BJ (cell line): Measurements from ENCODE around the gene GTF2IRD1. TPM values are rescaled to one million over a fixed set of nuclear protein-coding genes. Genes with fewer than 3 reads are reported as not detected.

Source experiments
- CTCF ChIA-PET: fragments of 350-600 bp; formaldehyde crosslinking; extraction: SDS; loops from one replicate; lab custom pipeline; 2021; ENCODE audit warnings: antibody characterized with exemption, inconsistent platforms; lab: Yijun Ruan, JAX
- POLR2A ChIA-PET: fragments of 300-600 bp; sonication (Branson Sonifier 250); formaldehyde crosslinking; extraction: SDS; loops from one replicate; lab custom pipeline; 2021; ENCODE audit warnings: antibody characterized with exemption; lab: Charles Lee
- DNase-seq: peaks from one replicate; pipeline ENCODE4 v3.0.0-alpha.2; 2011; ENCODE audit warnings: low read depth
- H3K27me3 ChIP-seq: 2 replicates; pipeline ENCODE4 v1.6.0; 2011; ENCODE audit warnings: low read length; ENCODE audit not compliant: control insufficient read depth, insufficient read depth
- H3K36me3 ChIP-seq: 2 replicates; pipeline ENCODE4 v1.5.1; 2011; ENCODE audit warnings: low read length; ENCODE audit not compliant: control insufficient read depth, insufficient read depth
- H3K4me3 ChIP-seq: 2 replicates; pipeline ENCODE4 v1.5.1; 2011; ENCODE audit warnings: low read depth, mild to moderate bottlenecking, control low read depth, low read length
- polyA plus RNA-seq: library from polyadenylated mRNA; depleted of rRNA; stranded (reverse); fragments of >200 nt; gene quantifications from 2 replicates; pipeline ENCODE4 v1.2.3, GENCODE V29; 2011
- TF ChIP-seq, protein P1 (sequence below): IDR thresholded peaks from 2 replicates; pipeline ENCODE4 v1.5.1; 2011; ENCODE audit warnings: low read depth, mild to moderate bottlenecking, control low read depth, inconsistent platforms, low read length, moderate library complexity; ENCODE audit not compliant: insufficient read depth

Gene GTF2IRD1
- polyA plus RNA-seq, 1 experiment = 29.0 TPM

DNA sequence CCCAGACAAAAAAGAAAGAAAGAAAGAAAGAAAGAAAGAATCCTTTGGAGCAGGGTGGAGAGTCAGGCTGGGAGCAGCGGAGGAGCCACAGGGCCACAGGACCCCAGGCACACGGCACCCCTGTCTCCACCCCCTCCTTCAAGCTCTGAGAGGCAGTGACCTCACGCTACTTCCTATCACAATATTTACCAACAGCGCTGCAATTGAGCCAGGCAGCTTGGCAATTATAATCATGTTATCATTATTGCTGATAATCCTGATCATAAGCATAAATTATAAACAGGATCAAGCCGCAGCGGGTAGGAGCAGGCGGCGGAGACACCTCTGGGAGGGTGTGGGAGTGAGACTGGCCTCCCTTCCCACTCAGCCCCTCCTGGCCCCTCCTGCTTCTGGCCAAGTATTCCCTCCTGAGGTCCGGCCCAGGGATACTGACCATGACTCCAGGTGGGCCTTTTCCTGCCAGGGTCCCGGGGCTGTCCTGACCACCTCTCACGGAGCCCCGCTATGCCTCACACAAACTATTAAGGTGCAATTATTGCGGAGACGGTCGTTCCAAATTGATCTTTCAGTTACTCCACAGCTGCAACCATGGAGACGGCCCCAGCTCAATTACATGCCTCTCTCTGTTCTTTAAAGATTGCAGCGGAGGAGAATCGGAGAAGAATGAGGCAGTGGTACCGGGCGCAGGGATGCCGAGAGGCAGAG is 10.0 kb upstream of the GTF2IRD1 start:
- no peak for DNase-seq
- ChIA-PET CTCF (interaction anchor here (1.0 kb wide), 1 partner anchor 123 kb away, joined by 4 read pairs; no protein-coding TSS in a partner anchor), POLR2A (no interaction called here)
- Histone ChIP-seq H3K27me3 (no peaks in the 10 kb centered on the region), H3K4me3 (no peak overlapping the region), H3K36me3 (no peaks in the 10 kb centered on the region)
- TF ChIP-seq, protein P1, sequence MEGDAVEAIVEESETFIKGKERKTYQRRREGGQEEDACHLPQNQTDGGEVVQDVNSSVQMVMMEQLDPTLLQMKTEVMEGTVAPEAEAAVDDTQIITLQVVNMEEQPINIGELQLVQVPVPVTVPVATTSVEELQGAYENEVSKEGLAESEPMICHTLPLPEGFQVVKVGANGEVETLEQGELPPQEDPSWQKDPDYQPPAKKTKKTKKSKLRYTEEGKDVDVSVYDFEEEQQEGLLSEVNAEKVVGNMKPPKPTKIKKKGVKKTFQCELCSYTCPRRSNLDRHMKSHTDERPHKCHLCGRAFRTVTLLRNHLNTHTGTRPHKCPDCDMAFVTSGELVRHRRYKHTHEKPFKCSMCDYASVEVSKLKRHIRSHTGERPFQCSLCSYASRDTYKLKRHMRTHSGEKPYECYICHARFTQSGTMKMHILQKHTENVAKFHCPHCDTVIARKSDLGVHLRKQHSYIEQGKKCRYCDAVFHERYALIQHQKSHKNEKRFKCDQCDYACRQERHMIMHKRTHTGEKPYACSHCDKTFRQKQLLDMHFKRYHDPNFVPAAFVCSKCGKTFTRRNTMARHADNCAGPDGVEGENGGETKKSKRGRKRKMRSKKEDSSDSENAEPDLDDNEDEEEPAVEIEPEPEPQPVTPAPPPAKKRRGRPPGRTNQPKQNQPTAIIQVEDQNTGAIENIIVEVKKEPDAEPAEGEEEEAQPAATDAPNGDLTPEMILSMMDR = no peak

DNA sequence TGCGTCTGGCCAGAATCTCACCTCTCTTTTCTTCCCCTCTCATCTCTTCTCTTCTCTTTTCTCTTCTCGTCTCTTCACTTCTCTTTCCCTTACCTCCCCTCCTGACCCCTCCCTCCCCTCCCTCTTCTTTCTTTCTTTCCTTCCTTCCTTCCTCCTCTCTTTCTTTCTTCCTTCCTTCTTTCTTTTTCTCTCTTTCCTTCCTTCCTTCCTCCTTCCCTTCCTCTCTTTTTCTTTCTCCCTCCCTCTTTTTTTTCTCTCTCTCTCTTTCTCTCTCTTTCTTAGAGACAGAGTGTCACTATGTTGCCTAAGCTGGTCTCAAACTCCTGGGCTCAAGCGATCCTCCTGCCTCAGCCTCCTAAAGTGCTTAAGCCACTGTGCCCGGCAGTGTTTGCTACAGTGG is 4.6 kb upstream of the GTF2IRD1 start:
- ChIA-PET POLR2A (no interaction called here), CTCF (interaction anchor here (0.6 to 2.9 kb wide), 15 partner anchors 9 to 243 kb away, joined by 3 to 23 read pairs (median 4); no protein-coding TSS in a partner anchor)
- DNase-seq = no peak
- TF ChIP-seq, protein P1 = no peak
- Histone ChIP-seq H3K4me3 (no peak overlapping the region), H3K36me3 (no peaks in the 10 kb centered on the region), H3K27me3 (no peaks in the 10 kb centered on the region)

DNA sequence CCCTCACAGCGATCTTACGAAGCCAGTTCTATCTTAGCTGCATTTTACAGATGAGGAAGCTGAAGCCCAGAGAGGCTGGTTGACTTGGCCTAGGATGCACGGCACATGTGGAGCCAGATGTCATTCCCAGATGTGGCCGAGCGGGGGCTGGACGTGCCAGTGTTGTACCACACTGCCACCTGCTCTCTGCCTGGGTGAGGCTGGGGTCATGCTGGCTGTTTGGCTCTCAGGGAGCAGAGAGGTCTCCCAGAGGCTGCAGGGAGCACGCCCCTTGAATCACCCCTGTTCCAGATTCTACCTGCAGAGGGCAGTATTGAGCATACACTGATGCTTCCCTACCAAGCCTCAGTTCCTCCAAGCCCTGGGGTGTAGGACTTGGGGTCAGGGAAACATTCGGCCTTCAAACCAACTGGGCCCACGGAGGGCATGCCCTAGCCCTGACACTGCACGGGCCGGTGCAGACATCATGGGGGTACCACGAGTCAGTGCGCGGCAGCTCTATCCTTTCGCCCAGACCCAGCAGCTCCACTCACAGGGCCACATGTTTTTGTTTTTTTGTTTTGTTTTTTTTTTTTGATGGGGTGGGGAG is 3.8 kb upstream of the GTF2IRD1 start:
- ChIA-PET POLR2A (no interaction called here), CTCF (interaction anchor here (0.6 to 2.9 kb wide), 22 partner anchors 9 to 138 kb away, joined by 3 to 23 read pairs (median 4); no protein-coding TSS in a partner anchor)
- H3K27me3 ChIP-seq = no peaks in the 10 kb centered on the region
- no peak overlapping the region for H3K4me3 ChIP-seq
- no peak for DNase-seq
- H3K36me3 ChIP-seq = no peaks in the 10 kb centered on the region
- TF ChIP-seq, protein P1 = peak; percentile 83

DNA sequence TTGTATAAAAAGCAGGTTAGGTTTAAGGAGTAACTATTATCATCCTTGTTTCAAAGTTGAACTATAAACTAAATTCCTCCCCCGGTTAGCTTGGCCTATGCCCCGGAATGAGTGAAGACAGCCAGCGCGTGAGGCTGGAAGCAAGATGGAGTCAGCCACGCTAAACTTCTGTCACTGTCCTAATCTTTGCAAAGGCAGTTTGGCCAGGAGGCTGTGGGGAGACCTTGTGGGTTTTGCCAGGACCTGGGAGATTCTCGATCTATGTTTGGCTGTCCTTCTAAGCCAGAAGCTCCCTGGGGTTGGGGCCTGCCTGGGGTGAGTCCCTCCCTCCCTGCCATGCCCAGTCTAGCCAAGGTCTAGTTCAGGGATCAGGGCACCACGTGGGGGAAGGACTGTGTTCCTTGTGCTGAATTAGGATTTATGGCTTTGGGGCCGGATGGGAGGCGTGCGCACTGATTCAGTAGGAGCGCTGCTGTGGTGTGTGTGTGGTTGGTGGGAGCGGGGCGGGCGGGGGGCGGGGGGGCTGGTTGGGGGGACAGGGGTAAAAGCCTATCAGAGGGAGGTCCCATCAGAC is 871 bp upstream of the GTF2IRD1 start:
- no peaks in the 10 kb centered on the region for H3K27me3 ChIP-seq
- DNase-seq = no peak
- ChIA-PET CTCF (interaction anchor here (1.0 to 2.0 kb wide), 3 partner anchors 19 to 114 kb away, joined by 3 to 5 read pairs (median 3); no protein-coding TSS in a partner anchor), POLR2A (no interaction called here)
- TF ChIP-seq, protein P1 = no peak
- H3K4me3 ChIP-seq = peak overlapping the region; percentile 77
- H3K36me3 ChIP-seq = no peaks in the 10 kb centered on the region
